HFF-Myc (cell line): ENCODE measurements around the gene ATP5MC2.

ENCODE experiments used
- DNase-seq: peaks from one replicate; pipeline ENCODE4 v3.0.0-alpha.2; 2011; ENCODE audit warnings: low read depth; ENCODE audit errors: extremely low read depth
- H3K4me3 ChIP-seq: replicated peaks from 2 replicates; pipeline ENCODE4 v1.5.1; 2011; ENCODE audit warnings: low read depth, mild to moderate bottlenecking, control low read depth, low read length
- TF ChIP-seq, protein P1 (sequence below): IDR thresholded peaks from 2 replicates; pipeline ENCODE4 v1.5.1; 2012; ENCODE audit warnings: mild to moderate bottlenecking, low read depth, low read length, control low read depth; ENCODE audit errors: missing control alignments

The ATP5MC2 gene

DNA sequence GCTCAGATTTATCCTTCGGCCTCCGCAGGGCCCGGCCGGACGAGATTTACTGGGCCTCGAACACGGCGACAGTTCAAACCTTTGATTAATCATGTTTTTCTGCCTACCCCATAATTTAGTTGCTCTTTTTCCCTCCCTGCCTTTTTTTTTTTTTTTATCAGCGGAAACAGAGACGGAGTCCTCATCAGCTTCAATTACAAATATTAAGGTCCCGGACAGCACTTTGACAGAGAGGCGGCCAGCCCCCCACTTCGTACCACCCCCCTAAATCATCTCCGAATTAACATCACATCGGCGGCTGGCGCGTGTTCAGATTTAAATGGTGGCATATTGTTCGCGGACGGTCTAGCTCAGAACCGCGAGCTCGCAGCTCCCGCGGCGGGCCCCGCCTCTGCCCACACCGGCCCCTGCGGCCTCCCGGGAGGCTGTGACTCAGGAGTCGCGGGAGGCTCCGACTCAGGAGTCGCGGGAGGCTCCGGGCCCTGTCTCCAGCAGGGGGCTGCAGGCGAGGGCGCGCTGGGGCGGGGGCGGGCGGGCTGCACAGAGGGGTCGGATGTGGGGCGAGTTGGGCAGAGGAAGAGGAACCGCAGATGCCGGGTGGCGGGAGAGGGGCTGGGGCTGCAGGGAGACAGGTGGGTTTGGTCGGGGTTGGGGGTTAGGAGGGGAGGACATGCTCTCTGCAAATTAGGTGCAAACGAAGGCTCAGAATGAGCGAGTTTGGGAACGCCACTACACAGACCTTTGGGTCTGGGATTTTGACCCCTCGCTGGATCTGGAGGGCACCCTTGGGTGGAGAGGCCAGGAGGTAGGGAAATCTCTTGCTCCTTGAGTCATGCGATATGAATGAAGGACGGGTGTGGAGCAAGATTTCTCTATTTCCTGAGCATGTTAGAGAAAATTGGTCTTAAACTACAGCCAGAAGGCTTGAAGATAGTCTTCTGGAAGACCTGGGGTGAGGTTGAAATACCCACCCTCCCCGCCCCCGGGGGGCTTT is 19.6 kb upstream of the ATP5MC2 start:
- H3K4me3 ChIP-seq = 0 out of 2 replicates have a peak overlapping the region, but pooled peaks have one; percentile 4
- TF ChIP-seq, protein P1, sequence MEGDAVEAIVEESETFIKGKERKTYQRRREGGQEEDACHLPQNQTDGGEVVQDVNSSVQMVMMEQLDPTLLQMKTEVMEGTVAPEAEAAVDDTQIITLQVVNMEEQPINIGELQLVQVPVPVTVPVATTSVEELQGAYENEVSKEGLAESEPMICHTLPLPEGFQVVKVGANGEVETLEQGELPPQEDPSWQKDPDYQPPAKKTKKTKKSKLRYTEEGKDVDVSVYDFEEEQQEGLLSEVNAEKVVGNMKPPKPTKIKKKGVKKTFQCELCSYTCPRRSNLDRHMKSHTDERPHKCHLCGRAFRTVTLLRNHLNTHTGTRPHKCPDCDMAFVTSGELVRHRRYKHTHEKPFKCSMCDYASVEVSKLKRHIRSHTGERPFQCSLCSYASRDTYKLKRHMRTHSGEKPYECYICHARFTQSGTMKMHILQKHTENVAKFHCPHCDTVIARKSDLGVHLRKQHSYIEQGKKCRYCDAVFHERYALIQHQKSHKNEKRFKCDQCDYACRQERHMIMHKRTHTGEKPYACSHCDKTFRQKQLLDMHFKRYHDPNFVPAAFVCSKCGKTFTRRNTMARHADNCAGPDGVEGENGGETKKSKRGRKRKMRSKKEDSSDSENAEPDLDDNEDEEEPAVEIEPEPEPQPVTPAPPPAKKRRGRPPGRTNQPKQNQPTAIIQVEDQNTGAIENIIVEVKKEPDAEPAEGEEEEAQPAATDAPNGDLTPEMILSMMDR = no peak
- DNase-seq = no peak

DNA sequence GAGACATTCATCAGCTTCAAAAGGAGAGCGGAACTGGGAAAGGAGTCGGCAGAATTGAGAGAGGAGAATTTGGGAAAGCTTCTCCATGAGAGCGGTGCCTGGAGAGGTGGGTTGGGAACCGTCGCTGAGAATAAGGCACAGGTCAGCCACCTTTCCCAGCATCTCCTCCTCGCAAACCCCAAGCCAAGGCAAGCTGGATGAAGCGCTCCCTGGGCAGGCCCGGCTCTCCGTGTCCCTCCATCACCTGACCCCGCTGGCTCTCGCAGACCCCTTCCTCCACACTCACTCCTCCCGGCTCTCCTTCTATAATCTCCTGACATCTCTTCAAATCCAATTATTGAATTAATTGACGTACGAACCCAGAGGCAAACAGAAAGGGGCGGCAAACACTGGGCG is 18.9 kb upstream of the ATP5MC2 start:
- no peak overlapping the region for H3K4me3 ChIP-seq
- DNase-seq = no peak
- TF ChIP-seq, protein P1 = no peak

DNA sequence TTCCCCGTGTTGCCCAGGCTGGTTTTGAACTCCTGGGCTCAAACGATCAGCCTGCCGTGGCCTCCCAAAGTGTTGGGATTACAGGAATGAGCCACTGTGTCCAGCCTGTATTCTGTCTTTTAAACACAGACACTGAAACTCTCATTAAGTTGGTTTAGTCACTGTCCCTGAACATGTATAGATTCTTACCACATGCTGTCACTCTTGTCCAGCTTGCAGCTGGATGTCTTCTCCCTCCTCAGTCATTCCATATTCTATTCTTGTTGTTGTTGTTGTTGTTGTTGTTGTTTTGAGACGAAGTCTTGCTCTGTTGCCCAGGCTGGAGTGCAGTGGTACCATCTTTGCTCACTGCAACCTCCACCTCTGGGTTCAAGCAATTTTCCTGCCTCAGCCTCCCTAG is 12.3 kb upstream of the ATP5MC2 start:
- no peak overlapping the region for H3K4me3 ChIP-seq
- DNase-seq = no peak
- TF ChIP-seq, protein P1 = no peak

DNA sequence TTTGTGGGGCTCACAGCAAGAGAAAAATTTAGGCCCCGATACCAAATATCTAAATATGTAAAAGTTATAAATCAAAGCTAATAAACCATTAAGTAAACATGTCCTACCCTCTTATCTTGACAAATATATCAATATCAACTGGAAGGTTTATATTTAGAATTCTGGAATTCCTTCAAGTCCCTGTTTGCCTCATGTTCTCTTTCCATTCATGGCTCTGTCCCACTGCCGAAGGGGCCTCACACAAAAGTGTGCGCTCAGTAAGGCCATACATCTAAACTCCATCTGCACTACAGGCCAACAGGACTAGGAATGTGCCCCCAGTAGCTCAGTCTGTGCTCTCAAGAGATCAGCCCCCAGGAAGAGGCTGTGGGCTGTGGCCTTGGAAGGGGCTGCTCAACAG is 10.6 kb upstream of the ATP5MC2 start:
- TF ChIP-seq, protein P1 = no peak
- DNase-seq = no peak
- H3K4me3 ChIP-seq = no peak overlapping the region

DNA sequence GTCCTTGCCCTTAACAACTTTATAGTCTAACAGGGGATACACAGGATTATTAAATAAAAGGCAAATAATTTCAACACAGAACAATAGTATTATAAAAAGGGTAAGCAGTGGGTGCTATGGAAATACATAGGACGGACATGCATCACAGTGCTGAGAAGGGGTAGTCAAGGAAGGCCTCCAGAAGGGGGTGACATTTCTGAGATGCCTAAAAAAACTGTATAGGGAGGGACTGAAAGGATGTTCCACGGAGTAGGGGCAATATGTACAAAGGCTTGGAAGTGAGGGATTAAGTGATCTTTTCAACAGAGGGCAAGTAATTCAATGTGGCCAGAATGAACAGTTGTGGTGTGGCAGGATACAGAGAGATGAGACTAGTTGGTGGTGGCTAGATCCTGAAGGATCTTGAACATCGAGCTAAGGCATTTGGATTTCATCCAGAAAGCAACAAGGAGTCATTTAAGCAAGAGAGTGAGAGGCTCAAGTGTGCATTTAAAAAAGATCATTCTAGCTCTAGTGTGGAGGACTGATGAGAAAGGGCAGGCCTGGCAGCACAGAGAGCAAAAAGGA is 8.9 kb upstream of the ATP5MC2 start:
- H3K4me3 ChIP-seq = no peak overlapping the region
- DNase-seq = no peak
- TF ChIP-seq, protein P1 = no peak

DNA sequence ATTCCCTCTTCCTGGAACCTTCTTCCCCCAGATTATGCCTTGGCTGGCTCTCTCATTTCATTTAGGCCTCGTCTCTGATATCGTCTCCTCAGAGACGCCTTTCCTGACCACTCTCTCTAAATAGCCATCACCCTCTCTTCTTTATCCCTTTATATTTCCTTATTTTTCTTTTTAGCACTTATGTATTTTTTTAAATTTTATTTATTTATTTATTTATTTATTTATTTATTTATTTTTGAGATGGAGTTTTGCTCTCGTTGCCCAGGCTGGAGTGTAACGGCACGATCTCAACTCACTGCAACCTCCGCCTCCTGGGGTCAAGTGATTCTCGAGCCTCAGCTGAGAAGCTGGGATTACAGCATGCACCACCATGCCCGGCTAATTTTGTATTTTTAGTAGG is 8.1 kb upstream of the ATP5MC2 start:
- no peak overlapping the region for H3K4me3 ChIP-seq
- DNase-seq = no peak
- TF ChIP-seq, protein P1 = no peak
